ENCODE measurements around the gene HDGF. TPM values are rescaled to one million over a fixed set of nuclear protein-coding genes. Genes with fewer than 3 reads are reported as not detected.

Gene HDGF
- total and polyA plus RNA-seq, 2 experiments from 2014 or later = 106 to 251 TPM

DNA sequence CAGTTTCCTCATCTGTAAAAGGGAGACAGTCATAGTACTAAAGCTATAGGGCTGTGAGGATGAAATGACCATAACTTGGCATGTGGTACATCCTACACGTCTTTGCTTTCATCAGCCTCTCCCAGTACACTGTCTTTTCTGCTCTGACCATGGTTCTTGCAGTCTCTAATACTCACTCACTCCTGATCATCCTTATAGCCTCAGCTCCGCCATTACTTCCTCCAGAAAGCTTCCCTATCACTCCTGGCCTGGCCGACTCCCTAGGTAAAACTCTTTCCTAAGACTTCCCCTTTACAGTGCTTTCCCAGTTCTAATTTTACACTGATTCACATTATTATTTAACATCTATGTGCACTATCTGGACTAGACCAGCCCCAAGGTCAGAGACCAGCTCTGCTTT is 5.6 kb downstream of the HDGF start (continued):
- TF ChIP-seq, protein P1, sequence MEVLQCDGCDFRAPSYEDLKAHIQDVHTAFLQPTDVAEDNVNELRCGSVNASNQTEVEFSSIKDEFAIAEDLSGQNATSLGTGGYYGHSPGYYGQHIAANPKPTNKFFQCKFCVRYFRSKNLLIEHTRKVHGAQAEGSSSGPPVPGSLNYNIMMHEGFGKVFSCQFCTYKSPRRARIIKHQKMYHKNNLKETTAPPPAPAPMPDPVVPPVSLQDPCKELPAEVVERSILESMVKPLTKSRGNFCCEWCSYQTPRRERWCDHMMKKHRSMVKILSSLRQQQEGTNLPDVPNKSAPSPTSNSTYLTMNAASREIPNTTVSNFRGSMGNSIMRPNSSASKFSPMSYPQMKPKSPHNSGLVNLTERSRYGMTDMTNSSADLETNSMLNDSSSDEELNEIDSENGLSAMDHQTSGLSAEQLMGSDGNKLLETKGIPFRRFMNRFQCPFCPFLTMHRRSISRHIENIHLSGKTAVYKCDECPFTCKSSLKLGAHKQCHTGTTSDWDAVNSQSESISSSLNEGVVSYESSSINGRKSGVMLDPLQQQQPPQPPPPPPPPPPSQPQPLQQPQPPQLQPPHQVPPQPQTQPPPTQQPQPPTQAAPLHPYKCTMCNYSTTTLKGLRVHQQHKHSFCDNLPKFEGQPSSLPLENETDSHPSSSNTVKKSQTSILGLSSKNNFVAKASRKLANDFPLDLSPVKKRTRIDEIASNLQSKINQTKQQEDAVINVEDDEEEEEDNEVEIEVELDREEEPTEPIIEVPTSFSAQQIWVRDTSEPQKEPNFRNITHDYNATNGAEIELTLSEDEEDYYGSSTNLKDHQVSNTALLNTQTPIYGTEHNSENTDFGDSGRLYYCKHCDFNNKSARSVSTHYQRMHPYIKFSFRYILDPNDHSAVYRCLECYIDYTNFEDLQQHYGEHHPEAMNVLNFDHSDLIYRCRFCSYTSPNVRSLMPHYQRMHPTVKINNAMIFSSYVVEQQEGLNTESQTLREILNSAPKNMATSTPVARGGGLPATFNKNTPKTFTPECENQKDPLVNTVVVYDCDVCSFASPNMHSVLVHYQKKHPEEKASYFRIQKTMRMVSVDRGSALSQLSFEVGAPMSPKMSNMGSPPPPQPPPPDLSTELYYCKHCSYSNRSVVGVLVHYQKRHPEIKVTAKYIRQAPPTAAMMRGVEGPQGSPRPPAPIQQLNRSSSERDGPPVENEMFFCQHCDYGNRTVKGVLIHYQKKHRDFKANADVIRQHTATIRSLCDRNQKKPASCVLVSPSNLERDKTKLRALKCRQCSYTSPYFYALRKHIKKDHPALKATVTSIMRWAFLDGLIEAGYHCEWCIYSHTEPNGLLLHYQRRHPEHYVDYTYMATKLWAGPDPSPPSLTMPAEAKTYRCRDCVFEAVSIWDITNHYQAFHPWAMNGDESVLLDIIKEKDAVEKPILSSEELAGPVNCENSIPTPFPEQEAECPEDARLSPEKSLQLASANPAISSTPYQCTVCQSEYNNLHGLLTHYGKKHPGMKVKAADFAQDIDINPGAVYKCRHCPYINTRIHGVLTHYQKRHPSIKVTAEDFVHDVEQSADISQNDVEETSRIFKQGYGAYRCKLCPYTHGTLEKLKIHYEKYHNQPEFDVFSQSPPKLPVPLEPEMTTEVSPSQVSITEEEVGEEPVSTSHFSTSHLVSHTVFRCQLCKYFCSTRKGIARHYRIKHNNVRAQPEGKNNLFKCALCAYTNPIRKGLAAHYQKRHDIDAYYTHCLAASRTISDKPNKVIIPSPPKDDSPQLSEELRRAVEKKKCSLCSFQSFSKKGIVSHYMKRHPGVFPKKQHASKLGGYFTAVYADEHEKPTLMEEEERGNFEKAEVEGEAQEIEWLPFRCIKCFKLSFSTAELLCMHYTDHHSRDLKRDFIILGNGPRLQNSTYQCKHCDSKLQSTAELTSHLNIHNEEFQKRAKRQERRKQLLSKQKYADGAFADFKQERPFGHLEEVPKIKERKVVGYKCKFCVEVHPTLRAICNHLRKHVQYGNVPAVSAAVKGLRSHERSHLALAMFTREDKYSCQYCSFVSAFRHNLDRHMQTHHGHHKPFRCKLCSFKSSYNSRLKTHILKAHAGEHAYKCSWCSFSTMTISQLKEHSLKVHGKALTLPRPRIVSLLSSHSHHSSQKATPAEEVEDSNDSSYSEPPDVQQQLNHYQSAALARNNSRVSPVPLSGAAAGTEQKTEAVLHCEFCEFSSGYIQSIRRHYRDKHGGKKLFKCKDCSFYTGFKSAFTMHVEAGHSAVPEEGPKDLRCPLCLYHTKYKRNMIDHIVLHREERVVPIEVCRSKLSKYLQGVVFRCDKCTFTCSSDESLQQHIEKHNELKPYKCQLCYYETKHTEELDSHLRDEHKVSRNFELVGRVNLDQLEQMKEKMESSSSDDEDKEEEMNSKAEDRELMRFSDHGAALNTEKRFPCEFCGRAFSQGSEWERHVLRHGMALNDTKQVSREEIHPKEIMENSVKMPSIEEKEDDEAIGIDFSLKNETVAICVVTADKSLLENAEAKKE (CRISPR knock-in tag; IDR thresholded peaks at IDR 0.05) = no peak
- TF ChIP-seq ZNF331 (CRISPR knock-in tag; IDR thresholded peaks at IDR 0.05; ENCODE audit: low read depth) (no peak), CREB1 (CRISPR knock-in tag; IDR thresholded peaks at IDR 0.05; ENCODE audit: low read depth) (no peak), POLR2AphosphoS5 (IDR thresholded peaks at IDR 0.05; ENCODE audit: low read depth) (no peak), NANOG (IDR thresholded peaks at IDR 0.05; ENCODE audit: borderline replicate concordance) (no peak), EZH2 (IDR thresholded peaks at IDR 0.05; ENCODE audit: low read depth, unreplicated experiment) (no peak), EZH2phosphoT487 (IDR thresholded peaks at IDR 0.05; ENCODE audit: unreplicated experiment) (no peak), ZNF114 (CRISPR knock-in tag; IDR thresholded peaks at IDR 0.05) (no peak)
- TF ChIP-seq, protein P2, sequence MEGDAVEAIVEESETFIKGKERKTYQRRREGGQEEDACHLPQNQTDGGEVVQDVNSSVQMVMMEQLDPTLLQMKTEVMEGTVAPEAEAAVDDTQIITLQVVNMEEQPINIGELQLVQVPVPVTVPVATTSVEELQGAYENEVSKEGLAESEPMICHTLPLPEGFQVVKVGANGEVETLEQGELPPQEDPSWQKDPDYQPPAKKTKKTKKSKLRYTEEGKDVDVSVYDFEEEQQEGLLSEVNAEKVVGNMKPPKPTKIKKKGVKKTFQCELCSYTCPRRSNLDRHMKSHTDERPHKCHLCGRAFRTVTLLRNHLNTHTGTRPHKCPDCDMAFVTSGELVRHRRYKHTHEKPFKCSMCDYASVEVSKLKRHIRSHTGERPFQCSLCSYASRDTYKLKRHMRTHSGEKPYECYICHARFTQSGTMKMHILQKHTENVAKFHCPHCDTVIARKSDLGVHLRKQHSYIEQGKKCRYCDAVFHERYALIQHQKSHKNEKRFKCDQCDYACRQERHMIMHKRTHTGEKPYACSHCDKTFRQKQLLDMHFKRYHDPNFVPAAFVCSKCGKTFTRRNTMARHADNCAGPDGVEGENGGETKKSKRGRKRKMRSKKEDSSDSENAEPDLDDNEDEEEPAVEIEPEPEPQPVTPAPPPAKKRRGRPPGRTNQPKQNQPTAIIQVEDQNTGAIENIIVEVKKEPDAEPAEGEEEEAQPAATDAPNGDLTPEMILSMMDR (conservative IDR thresholded peaks at IDR 0.05; ENCODE audit: low read depth in 2 of 2) = no peak
- TF ChIP-seq, protein P3, sequence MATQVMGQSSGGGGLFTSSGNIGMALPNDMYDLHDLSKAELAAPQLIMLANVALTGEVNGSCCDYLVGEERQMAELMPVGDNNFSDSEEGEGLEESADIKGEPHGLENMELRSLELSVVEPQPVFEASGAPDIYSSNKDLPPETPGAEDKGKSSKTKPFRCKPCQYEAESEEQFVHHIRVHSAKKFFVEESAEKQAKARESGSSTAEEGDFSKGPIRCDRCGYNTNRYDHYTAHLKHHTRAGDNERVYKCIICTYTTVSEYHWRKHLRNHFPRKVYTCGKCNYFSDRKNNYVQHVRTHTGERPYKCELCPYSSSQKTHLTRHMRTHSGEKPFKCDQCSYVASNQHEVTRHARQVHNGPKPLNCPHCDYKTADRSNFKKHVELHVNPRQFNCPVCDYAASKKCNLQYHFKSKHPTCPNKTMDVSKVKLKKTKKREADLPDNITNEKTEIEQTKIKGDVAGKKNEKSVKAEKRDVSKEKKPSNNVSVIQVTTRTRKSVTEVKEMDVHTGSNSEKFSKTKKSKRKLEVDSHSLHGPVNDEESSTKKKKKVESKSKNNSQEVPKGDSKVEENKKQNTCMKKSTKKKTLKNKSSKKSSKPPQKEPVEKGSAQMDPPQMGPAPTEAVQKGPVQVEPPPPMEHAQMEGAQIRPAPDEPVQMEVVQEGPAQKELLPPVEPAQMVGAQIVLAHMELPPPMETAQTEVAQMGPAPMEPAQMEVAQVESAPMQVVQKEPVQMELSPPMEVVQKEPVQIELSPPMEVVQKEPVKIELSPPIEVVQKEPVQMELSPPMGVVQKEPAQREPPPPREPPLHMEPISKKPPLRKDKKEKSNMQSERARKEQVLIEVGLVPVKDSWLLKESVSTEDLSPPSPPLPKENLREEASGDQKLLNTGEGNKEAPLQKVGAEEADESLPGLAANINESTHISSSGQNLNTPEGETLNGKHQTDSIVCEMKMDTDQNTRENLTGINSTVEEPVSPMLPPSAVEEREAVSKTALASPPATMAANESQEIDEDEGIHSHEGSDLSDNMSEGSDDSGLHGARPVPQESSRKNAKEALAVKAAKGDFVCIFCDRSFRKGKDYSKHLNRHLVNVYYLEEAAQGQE (IDR thresholded peaks at IDR 0.05; ENCODE audit: unreplicated experiment) = no peak
- TF ChIP-seq, protein P4, sequence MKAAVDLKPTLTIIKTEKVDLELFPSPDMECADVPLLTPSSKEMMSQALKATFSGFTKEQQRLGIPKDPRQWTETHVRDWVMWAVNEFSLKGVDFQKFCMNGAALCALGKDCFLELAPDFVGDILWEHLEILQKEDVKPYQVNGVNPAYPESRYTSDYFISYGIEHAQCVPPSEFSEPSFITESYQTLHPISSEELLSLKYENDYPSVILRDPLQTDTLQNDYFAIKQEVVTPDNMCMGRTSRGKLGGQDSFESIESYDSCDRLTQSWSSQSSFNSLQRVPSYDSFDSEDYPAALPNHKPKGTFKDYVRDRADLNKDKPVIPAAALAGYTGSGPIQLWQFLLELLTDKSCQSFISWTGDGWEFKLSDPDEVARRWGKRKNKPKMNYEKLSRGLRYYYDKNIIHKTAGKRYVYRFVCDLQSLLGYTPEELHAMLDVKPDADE (IDR thresholded peaks at IDR 0.05) = no peak

Data from GM23338 (cell line).